H9 (cell line): ENCODE results near the gene SLC16A6. TPM values are rescaled to one million over a fixed set of nuclear protein-coding genes. Genes with fewer than 3 reads are reported as not detected.

Source experiments
- DNase-seq: peaks from one replicate; pipeline ENCODE4 v3.0.0-alpha.2; 2017
- H2AFZ ChIP-seq: one replicate; pipeline ENCODE4 v1.6.1; 2013; ENCODE audit warnings: mild to moderate bottlenecking, low read length, control low read depth, moderate library complexity
- H2AK5ac ChIP-seq: 2 replicates; pipeline ENCODE4 v1.6.1; 2013; ENCODE audit warnings: low read length, control low read depth, mixed read lengths; ENCODE audit not compliant: insufficient read length
- H2BK120ac ChIP-seq: one replicate; pipeline ENCODE4 v1.6.1; 2013; ENCODE audit warnings: low read depth, mild to moderate bottlenecking, low read length, control low read depth, inconsistent platforms; ENCODE audit not compliant: poor library complexity, severe bottlenecking
- H2BK12ac ChIP-seq: 2 replicates; pipeline ENCODE4 v1.6.1; 2013; ENCODE audit warnings: low read length, control low read depth, mixed read lengths, low read depth; ENCODE audit not compliant: insufficient read length
- H2BK15ac ChIP-seq: 2 replicates; pipeline ENCODE4 v1.6.1; 2013; ENCODE audit warnings: low read depth, low read length, control low read depth
- H2BK20ac ChIP-seq: one replicate; pipeline ENCODE4 v1.6.1; 2013; ENCODE audit warnings: low read depth, mild to moderate bottlenecking, low read length, control low read depth, inconsistent platforms; ENCODE audit not compliant: poor library complexity, severe bottlenecking
- H2BK5ac ChIP-seq: 2 replicates; pipeline ENCODE4 v1.6.1; 2013; ENCODE audit warnings: low read length, control low read depth, mixed read lengths; ENCODE audit not compliant: insufficient read length
- H3K14ac ChIP-seq: 2 replicates; pipeline ENCODE4 v1.6.1; 2013; ENCODE audit warnings: low read length, control low read depth; ENCODE audit not compliant: insufficient read depth
- H3K18ac ChIP-seq: 2 replicates; pipeline ENCODE4 v1.6.1; 2013; ENCODE audit warnings: low read depth, mild to moderate bottlenecking, mixed read lengths, low read length, control low read depth; ENCODE audit not compliant: insufficient read length
- H3K23ac ChIP-seq: 2 replicates; pipeline ENCODE4 v1.6.1; 2013; ENCODE audit warnings: low read length, control low read depth, mixed read lengths, low read depth; ENCODE audit not compliant: insufficient read length
- H3K23me2 ChIP-seq: 2 replicates; pipeline ENCODE4 v1.6.1; 2013; ENCODE audit warnings: low read depth, mild to moderate bottlenecking, mixed read lengths, low read length, control low read depth; ENCODE audit not compliant: insufficient read length, poor library complexity, severe bottlenecking
- H3K27ac ChIP-seq: 2 replicates; pipeline ENCODE4 v1.5.1; 2013; ENCODE audit warnings: low read length, control low read depth, mixed read lengths, low read depth; ENCODE audit not compliant: insufficient read length
- H3K27me3 ChIP-seq: 2 replicates; pipeline ENCODE4 v1.6.1; 2013; ENCODE audit warnings: low read length, control low read depth, inconsistent platforms; ENCODE audit not compliant: insufficient read depth
- H3K4ac ChIP-seq: 2 replicates; pipeline ENCODE4 v1.6.1; 2013; ENCODE audit warnings: low read depth, mild to moderate bottlenecking, control low read depth, inconsistent platforms, low read length, moderate library complexity
- H3K4me1 ChIP-seq: 2 replicates; pipeline ENCODE4 v1.6.1; 2013; ENCODE audit warnings: low read length, control low read depth, inconsistent platforms; ENCODE audit not compliant: insufficient read depth
- H3K4me2 ChIP-seq: 2 replicates; pipeline ENCODE4 v1.6.1; 2013; ENCODE audit warnings: low read length, control low read depth, mixed read lengths; ENCODE audit not compliant: insufficient read length, insufficient read depth
- H3K56ac ChIP-seq: 2 replicates; pipeline ENCODE4 v1.6.1; 2013; ENCODE audit warnings: low read depth, mild to moderate bottlenecking, mixed read lengths, low read length, control low read depth; ENCODE audit not compliant: insufficient read length
- H3K79me1 ChIP-seq: 2 replicates; pipeline ENCODE4 v1.6.1; 2013; ENCODE audit warnings: low read depth, mild to moderate bottlenecking, moderate library complexity, low read length, control low read depth, inconsistent platforms; ENCODE audit not compliant: insufficient read depth, poor library complexity, severe bottlenecking
- H3K79me2 ChIP-seq: 2 replicates; pipeline ENCODE4 v1.6.1; 2013; ENCODE audit warnings: low read length, control low read depth, inconsistent platforms; ENCODE audit not compliant: insufficient read depth
- H3K9ac ChIP-seq: 2 replicates; pipeline ENCODE4 v1.6.1; 2013; ENCODE audit warnings: low read length, control low read depth, mixed read lengths; ENCODE audit not compliant: insufficient read length; ENCODE audit errors: extremely low read depth
- H3K9me3 ChIP-seq: one replicate; pipeline ENCODE4 v1.6.1; 2013; ENCODE audit warnings: low read depth, low read length, inconsistent platforms; ENCODE audit not compliant: control insufficient read depth
- H3T11ph ChIP-seq: one replicate; pipeline ENCODE4 v1.6.1; 2013; ENCODE audit warnings: mild to moderate bottlenecking, low read length, control low read depth, inconsistent platforms
- H4K20me1 ChIP-seq: one replicate; pipeline ENCODE4 v1.6.1; 2013; ENCODE audit not compliant: control insufficient read depth, insufficient read length, insufficient read depth
- H4K5ac ChIP-seq: 2 replicates; pipeline ENCODE4 v1.6.1; 2013; ENCODE audit warnings: low read depth, mild to moderate bottlenecking, mixed read lengths, low read length, control low read depth; ENCODE audit not compliant: insufficient read length
- H4K8ac ChIP-seq: replicated peaks from 2 replicates; pipeline ENCODE4 v1.6.1; 2013; ENCODE audit warnings: low read length, control low read depth, mixed read lengths, low read depth; ENCODE audit not compliant: insufficient read length
- H4K91ac ChIP-seq: 2 replicates; pipeline ENCODE4 v1.6.1; 2013; ENCODE audit warnings: low read depth, mild to moderate bottlenecking, moderate library complexity, mixed read lengths, low read length, control low read depth; ENCODE audit not compliant: insufficient read length
- H3K27ac Mint-ChIP-seq, 3 experiments: 2 replicates in 2 of 3; 3 replicates in 1 of 3; pipeline ENCODE4 v1.8.0; 2020 to 2021; ENCODE audit warnings: mixed read lengths in 3 of 3, mild to moderate bottlenecking in 1 of 3, moderate library complexity in 1 of 3
- H3K27me3 Mint-ChIP-seq: 2 replicates; pipeline ENCODE4 v1.8.0; 2021; ENCODE audit warnings: low read depth, mild to moderate bottlenecking, moderate library complexity, mixed read lengths
- H3K36me3 Mint-ChIP-seq, 3 experiments: 2 replicates in 2 of 3; 3 replicates in 1 of 3; pipeline ENCODE4 v1.8.0; 2020 to 2021; ENCODE audit warnings: low read depth in 3 of 3, mixed read lengths in 3 of 3; ENCODE audit not compliant: insufficient read depth in 1 of 3
- H3K4me1 Mint-ChIP-seq, 2 experiments: 2 replicates each; pipeline ENCODE4 v1.8.0; 2020; ENCODE audit warnings: mixed read lengths in 2 of 2
- H3K4me3 Mint-ChIP-seq, 2 experiments: 2 replicates in 1 of 2; 3 replicates in 1 of 2; pipeline ENCODE4 v1.8.0; 2020 to 2021; ENCODE audit warnings: mild to moderate bottlenecking in 2 of 2, mixed read lengths in 2 of 2, moderate library complexity in 1 of 2
- H3K9me3 Mint-ChIP-seq, 2 experiments: 2 replicates in 1 of 2; 3 replicates in 1 of 2; pipeline ENCODE4 v1.8.0; 2020; ENCODE audit warnings: mild to moderate bottlenecking in 2 of 2, mixed read lengths in 2 of 2, moderate library complexity in 1 of 2
- CTCF ChIP-seq: fragments of 200-600 bp; sonication (generic); conservative IDR thresholded peaks from 3 replicates; pipeline ENCODE4 v1.8.0; 2021; ENCODE audit warnings: antibody characterized with exemption, mild to moderate bottlenecking
- WGBS: extraction: QIAGEN DNeasy Blood & Tissue Kit; methylation state at CpG from one replicate; pipeline ENCODE4 v1.1.7; 2013; ENCODE audit warnings: missing lambda C conversion rate, low lambda C conversion rate, mixed read lengths; ENCODE audit not compliant: insufficient read length; ENCODE audit errors: extremely low coverage; 5-methylcytosine and 5-hydroxymethylcytosine counted together
- total RNA-seq: library from RNA; stranded (reverse); gene quantifications from 2 replicates; pipeline ENCODE4 v1.2.1, GENCODE V29; 2021

Gene SLC16A6
- total RNA-seq, 1 experiment from 2014 or later = 0.33 TPM

GRCh38 chr17:68317458-68317857, 26.5 kb upstream of the SLC16A6 start:
- peaks cover 22 to 38% of the 10 kb centered on the region in 2 experiments for H3K4me1 Mint-ChIP-seq
- Histone ChIP-seq H4K20me1 (no peaks in the 10 kb centered on the region), H3K18ac (no peak overlapping the region)

More at GRCh38 chr17:68317458-68317857, 26.5 kb upstream of the SLC16A6 start:
- H3K9me3 ChIP-seq = no peaks in the 10 kb centered on the region
- no peak overlapping the region for H3T11ph ChIP-seq
- no peak overlapping the region for H3K14ac ChIP-seq
- no peaks in the 10 kb centered on the region; a peak in 1 of 5 replicates for H3K9me3 Mint-ChIP-seq
- H2BK20ac ChIP-seq = no peak overlapping the region
- no peak overlapping the region for H3K4ac ChIP-seq
- no peak for TF ChIP-seq CTCF
- DNase-seq = no peak
- no peak overlapping the region for H2BK5ac ChIP-seq
- H3K23ac ChIP-seq = no peak overlapping the region
- H4K91ac ChIP-seq = no peak overlapping the region
- no peak overlapping the region for H4K5ac ChIP-seq
- H4K8ac ChIP-seq = no peak overlapping the region
- H3K4me3 Mint-ChIP-seq = no peak overlapping the region
- no peaks in the 10 kb centered on the region for H3K79me1 ChIP-seq
- H3K4me1 ChIP-seq = no peaks in the 10 kb centered on the region; the same call in 1 of the 2 replicates
- no peak overlapping the region for H2AFZ ChIP-seq
- H3K79me2 ChIP-seq = no peaks in the 10 kb centered on the region
- H3K56ac ChIP-seq = no peak overlapping the region
- H3K23me2 ChIP-seq = no peaks in the 10 kb centered on the region
- H3K9ac ChIP-seq = no peak overlapping the region
- no peak overlapping the region for H2BK15ac ChIP-seq
- H2BK120ac ChIP-seq = no peak overlapping the region
- no peak overlapping the region for H2AK5ac ChIP-seq
- no peaks in the 10 kb centered on the region for H3K27me3 ChIP-seq
- H3K27ac ChIP-seq = no peak overlapping the region
- H3K27ac Mint-ChIP-seq = no peak overlapping the region
- H3K27me3 Mint-ChIP-seq = no peaks in the 10 kb centered on the region
- H2BK12ac ChIP-seq = no peak overlapping the region
- no CpG with 5 or more reads among the region's 6 CpGs for WGBS
- H3K4me2 ChIP-seq = no peak overlapping the region
- peaks cover 0 to 5% (median 0%) of the 10 kb centered on the region in 3 experiments; a peak in 1 of 7 replicates for H3K36me3 Mint-ChIP-seq
